HEK293 (cell line): ENCODE measurements around the gene SERPINE2.

Experiments used
- CTCF ChIA-PET: fragments of 350-600 bp; formaldehyde crosslinking; extraction: SDS; loops from one replicate; lab custom pipeline; 2021; ENCODE audit warnings: antibody characterized with exemption; lab: Yijun Ruan, JAX
- POLR2A ChIA-PET: fragments of 300-600 bp; formaldehyde crosslinking; extraction: SDS; loops from one replicate; lab custom pipeline; 2020; ENCODE audit warnings: antibody characterized with exemption, inconsistent platforms; lab: Yijun Ruan, JAX
- H3K27ac ChIP-seq: fragments of 200-500 bp; sonication (Bioruptor generic); 2 replicates; pipeline ENCODE4 v1.5.1; 2014; ENCODE audit warnings: low read depth, low read length, control low read depth, inconsistent platforms; ENCODE audit errors: extremely low read depth
- H3K36me3 ChIP-seq, 2 experiments: fragments of 200-500 bp in 1 of 2; sonication (Bioruptor generic) in 1 of 2; 1 replicate in 1 of 2; 2 replicates in 1 of 2; pipeline ENCODE4 v1.5.1; 2014 to 2017; ENCODE audit warnings: inconsistent platforms in 2 of 2, low read length in 2 of 2; ENCODE audit not compliant: control insufficient read depth in 2 of 2, insufficient read depth in 1 of 2
- H3K4me1 ChIP-seq: fragments of 200-500 bp; sonication (Bioruptor generic); 2 replicates; pipeline ENCODE4 v1.5.1; 2014; ENCODE audit warnings: mild to moderate bottlenecking, low read length, inconsistent platforms; ENCODE audit not compliant: control insufficient read depth, insufficient read depth
- H3K4me3 ChIP-seq: 2 replicates; pipeline ENCODE4 v1.5.1; 2011; ENCODE audit warnings: low read depth, mild to moderate bottlenecking, control low read depth, low read length, moderate library complexity
- H3K9me3 ChIP-seq: fragments of 200-500 bp; sonication (Bioruptor generic); 2 replicates; pipeline ENCODE4 v1.5.1; 2014; ENCODE audit warnings: low read depth, low read length, inconsistent platforms; ENCODE audit not compliant: control insufficient read depth, insufficient read depth
- GLIS1 ChIP-seq: fragments of 450-650 bp; formaldehyde crosslinking; IDR thresholded peaks from 2 replicates; pipeline ENCODE4 v1.5.1; 2016; ENCODE audit warnings: missing biosample characterization, missing genetic modification characterization
- IKZF3 ChIP-seq: fragments of 450-650 bp; IDR thresholded peaks from 2 replicates; pipeline ENCODE4 v1.5.0; 2018; ENCODE audit warnings: missing biosample characterization, mild to moderate bottlenecking, missing genetic modification characterization, moderate library complexity
- KLF16 ChIP-seq: fragments of 450-650 bp; formaldehyde crosslinking; IDR thresholded peaks from 2 replicates; pipeline ENCODE4 v1.5.1; 2017; ENCODE audit warnings: missing biosample characterization, missing genetic modification characterization
- MEIS1 ChIP-seq: sonication (generic); formaldehyde crosslinking; IDR thresholded peaks from 2 replicates; pipeline ENCODE4 v1.8.1; 2022; ENCODE audit warnings: missing genetic modification reagents, mild to moderate bottlenecking, borderline replicate concordance
- MYNN ChIP-seq: fragments of 450-650 bp; formaldehyde crosslinking; IDR thresholded peaks from 2 replicates; pipeline ENCODE4 v1.5.1; 2016; ENCODE audit warnings: missing biosample characterization, missing genetic modification characterization, borderline replicate concordance
- OVOL3 ChIP-seq: fragments of 450-650 bp; formaldehyde crosslinking; IDR thresholded peaks from 2 replicates; pipeline ENCODE4 v1.5.1; 2016; ENCODE audit warnings: missing biosample characterization, missing genetic modification characterization
- PRDM1 ChIP-seq: fragments of 450-650 bp; formaldehyde crosslinking; IDR thresholded peaks from 2 replicates; pipeline ENCODE4; 2016; ENCODE audit warnings: missing biosample characterization, missing genetic modification characterization
- SALL2 ChIP-seq: fragments of 450-650 bp; formaldehyde crosslinking; IDR thresholded peaks from 2 replicates; pipeline ENCODE4 v1.5.0; 2017; ENCODE audit warnings: missing biosample characterization, mild to moderate bottlenecking, missing genetic modification characterization, borderline replicate concordance
- TRIM28 ChIP-seq: IDR thresholded peaks from 2 replicates; pipeline ENCODE4 v1.6.1; 2011; ENCODE audit warnings: low read length, control low read depth, borderline replicate concordance
- ZBTB1 ChIP-seq: fragments of 450-650 bp; formaldehyde crosslinking; IDR thresholded peaks from 2 replicates; pipeline ENCODE4 v1.5.1; 2016; ENCODE audit warnings: missing biosample characterization, missing genetic modification characterization
- ZBTB20 ChIP-seq: fragments of 450-650 bp; formaldehyde crosslinking; IDR thresholded peaks from 2 replicates; pipeline ENCODE4 v1.5.1; 2016; ENCODE audit warnings: missing biosample characterization, missing genetic modification characterization
- ZBTB48 ChIP-seq: fragments of 450-650 bp; formaldehyde crosslinking; IDR thresholded peaks from 2 replicates; pipeline ENCODE4 v1.5.1; 2016; ENCODE audit warnings: missing biosample characterization, missing genetic modification characterization
- ZFP69B ChIP-seq: fragments of 450-650 bp; formaldehyde crosslinking; IDR thresholded peaks from 2 replicates; pipeline ENCODE4 v1.5.1; 2016; ENCODE audit warnings: missing biosample characterization, missing genetic modification characterization
- ZIC2 ChIP-seq: fragments of 450-650 bp; formaldehyde crosslinking; IDR thresholded peaks from 2 replicates; pipeline ENCODE4 v1.5.1; 2016; ENCODE audit warnings: missing biosample characterization, missing genetic modification characterization
- ZNF10 ChIP-seq: fragments of 450-650 bp; formaldehyde crosslinking; IDR thresholded peaks from 2 replicates; pipeline ENCODE4 v1.5.1; 2017; ENCODE audit warnings: missing biosample characterization, missing genetic modification characterization
- ZNF138 ChIP-seq: fragments of 450-650 bp; formaldehyde crosslinking; IDR thresholded peaks from 2 replicates; pipeline ENCODE4 v1.5.1; 2016; ENCODE audit warnings: missing biosample characterization, missing genetic modification characterization, borderline replicate concordance
- ZNF19 ChIP-seq: fragments of 450-650 bp; formaldehyde crosslinking; IDR thresholded peaks from 2 replicates; pipeline ENCODE4; 2016; ENCODE audit warnings: missing biosample characterization, missing genetic modification characterization, low read depth
- ZNF2 ChIP-seq: fragments of 450-650 bp; formaldehyde crosslinking; IDR thresholded peaks from 2 replicates; pipeline ENCODE4 v1.5.1; 2016; ENCODE audit warnings: missing biosample characterization, missing genetic modification characterization
- ZNF211 ChIP-seq: fragments of 450-650 bp; formaldehyde crosslinking; IDR thresholded peaks from 2 replicates; pipeline ENCODE4 v1.5.1; 2016; ENCODE audit warnings: low read depth, missing biosample characterization, missing genetic modification characterization
- ZNF248 ChIP-seq: fragments of 450-650 bp; formaldehyde crosslinking; IDR thresholded peaks from 2 replicates; pipeline ENCODE4 v1.5.1; 2017; ENCODE audit warnings: missing biosample characterization, missing genetic modification characterization
- ZNF266 ChIP-seq: fragments of 450-650 bp; formaldehyde crosslinking; IDR thresholded peaks from 2 replicates; pipeline ENCODE4 v1.5.1; 2016; ENCODE audit warnings: missing biosample characterization, missing genetic modification characterization, low read depth
- ZNF623 ChIP-seq: fragments of 450-650 bp; formaldehyde crosslinking; IDR thresholded peaks from 2 replicates; pipeline ENCODE4 v1.5.1; 2016; ENCODE audit warnings: missing biosample characterization, missing genetic modification characterization
- ZNF626 ChIP-seq: fragments of 450-650 bp; sonication (Bioruptor Pico); formaldehyde crosslinking; IDR thresholded peaks from 2 replicates; pipeline ENCODE4 v1.5.1; 2018; ENCODE audit warnings: missing biosample characterization, missing genetic modification characterization, inconsistent platforms
- ZNF629 ChIP-seq: fragments of 450-650 bp; formaldehyde crosslinking; IDR thresholded peaks from 2 replicates; pipeline ENCODE4 v1.5.1; 2017; ENCODE audit warnings: missing biosample characterization, missing genetic modification characterization
- ZSCAN16 ChIP-seq: fragments of 450-650 bp; formaldehyde crosslinking; IDR thresholded peaks from 2 replicates; pipeline ENCODE4 v1.5.1; 2016; ENCODE audit warnings: missing biosample characterization, missing genetic modification characterization
- ZSCAN23 ChIP-seq: fragments of 450-650 bp; formaldehyde crosslinking; IDR thresholded peaks from 2 replicates; pipeline ENCODE4 v1.5.1; 2016; ENCODE audit warnings: missing biosample characterization, missing genetic modification characterization
- ZXDB ChIP-seq: fragments of 450-650 bp; formaldehyde crosslinking; IDR thresholded peaks from 2 replicates; pipeline ENCODE4 v1.5.1; 2016; ENCODE audit warnings: missing biosample characterization, missing genetic modification characterization
- TF ChIP-seq, protein P1 (sequence below): fragments of 450-650 bp; formaldehyde crosslinking; IDR thresholded peaks from 2 replicates; pipeline ENCODE4 v1.5.1; 2016; ENCODE audit warnings: missing biosample characterization, missing genetic modification characterization

Gene SERPINE2

GRCh38 chr2:223967981-223968380 is 71.1 kb downstream of the SERPINE2 start:
- Histone ChIP-seq H3K36me3 (peaks cover 39 to 47% of the 10 kb centered on the region in 2 experiments), H3K4me1 (no peaks in the 10 kb centered on the region), H3K27ac (no peak overlapping the region), H3K9me3 (no peaks in the 10 kb centered on the region), H3K4me3 (no peak overlapping the region)
- ChIA-PET POLR2A (no interaction called here), CTCF (interaction anchor here (0.6 to 8.7 kb wide), 4 partner anchors 10 to 317 kb away, joined by 3 to 149 read pairs (median 24); no protein-coding TSS in a partner anchor)
- TF ChIP-seq ZSCAN16 (tag by site-specific recombination) = no peak
- no peak for TF ChIP-seq OVOL3

DNA sequence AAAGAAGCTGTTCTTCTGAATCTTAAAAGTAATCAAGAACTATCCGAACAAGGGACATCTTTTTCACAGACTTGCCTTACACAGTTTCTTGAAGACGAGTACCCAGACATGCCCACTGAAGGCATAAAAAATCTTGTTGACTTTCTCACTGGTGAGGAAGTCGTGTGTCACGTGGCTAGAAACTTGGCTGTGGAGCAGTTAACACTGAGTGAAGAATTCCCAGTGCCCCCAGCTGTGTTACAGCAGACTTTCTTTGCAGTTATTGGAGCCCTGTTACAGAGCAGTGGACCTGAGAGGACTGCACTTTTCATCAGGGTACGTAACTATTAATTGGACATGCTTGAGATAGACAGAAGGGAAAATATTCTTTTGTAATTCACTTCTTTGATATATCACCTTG is 79.4 kb downstream of the SERPINE2 start:
- Histone ChIP-seq H3K4me3 (no peak overlapping the region), H3K4me1 (peaks cover 14% of the 10 kb centered on the region), H3K9me3 (no peaks in the 10 kb centered on the region)
- CTCF ChIA-PET = no interaction called here
- TF ChIP-seq ZNF10 = peak; percentile 56
- no peak for TF ChIP-seq ZNF138 (tag by site-specific recombination)
- no peak for TF ChIP-seq ZNF211 (tag by site-specific recombination)
- TF ChIP-seq TRIM28 = no peak
- TF ChIP-seq ZNF19 = no peak
- TF ChIP-seq IKZF3 = 0 out of 2 replicates have a peak, but pooled peaks have one; percentile 17
- TF ChIP-seq ZNF248 (tag by site-specific recombination) = no peak
- no peak for TF ChIP-seq ZXDB (tag by site-specific recombination)
- no peak for TF ChIP-seq ZNF266 (tag by site-specific recombination)
- no peak for TF ChIP-seq ZNF626
- TF ChIP-seq ZFP69B (tag by site-specific recombination) = no peak
- TF ChIP-seq MYNN (tag by site-specific recombination) = no peak
- 0 out of 2 replicates have a peak, but pooled peaks have one; percentile 15 for TF ChIP-seq ZIC2 (tag by site-specific recombination)
- TF ChIP-seq ZBTB1 (tag by site-specific recombination) = no peak
- no peak for TF ChIP-seq SALL2 (tag by site-specific recombination)
- peak; percentile 40; the same call in 1 of the 2 replicates for TF ChIP-seq PRDM1 (tag by site-specific recombination)
- no peak for TF ChIP-seq ZSCAN23 (tag by site-specific recombination)
- TF ChIP-seq ZNF623 (tag by site-specific recombination) = no peak
- TF ChIP-seq KLF16 (tag by site-specific recombination) = no peak
- TF ChIP-seq, protein P1, sequence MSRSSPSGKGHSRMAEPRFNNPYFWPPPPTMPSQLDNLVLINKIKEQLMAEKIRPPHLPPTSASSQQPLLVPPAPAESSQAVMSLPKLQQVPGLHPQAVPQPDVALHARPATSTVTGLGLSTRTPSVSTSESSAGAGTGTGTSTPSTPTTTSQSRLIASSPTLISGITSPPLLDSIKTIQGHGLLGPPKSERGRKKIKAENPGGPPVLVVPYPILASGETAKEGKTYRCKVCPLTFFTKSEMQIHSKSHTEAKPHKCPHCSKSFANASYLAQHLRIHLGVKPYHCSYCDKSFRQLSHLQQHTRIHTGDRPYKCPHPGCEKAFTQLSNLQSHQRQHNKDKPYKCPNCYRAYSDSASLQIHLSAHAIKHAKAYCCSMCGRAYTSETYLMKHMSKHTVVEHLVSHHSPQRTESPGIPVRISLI (tag by site-specific recombination) = 0 out of 2 replicates have a peak, but pooled peaks have one; percentile 21
- peak; percentile 78 for TF ChIP-seq GLIS1 (tag by site-specific recombination)
- TF ChIP-seq ZBTB20 (tag by site-specific recombination) = peak; percentile 68; the same call in 1 of the 2 replicates
- no peak for TF ChIP-seq MEIS1 (CRISPR knock-in tag)
- TF ChIP-seq ZNF2 (tag by site-specific recombination) = no peak
- no peak for TF ChIP-seq ZBTB48 (tag by site-specific recombination)
- no peak for TF ChIP-seq ZNF629
- TF ChIP-seq, all 188 proteins: peak for 7
- H3K36me3 ChIP-seq = peaks cover 28 to 42% of the 10 kb centered on the region in 2 experiments
- H3K27ac ChIP-seq = no peak overlapping the region
- POLR2A ChIA-PET = no interaction called here
